GM21423 (cell line): ENCODE results near the gene GRIK1.

Experiments
- ATAC-seq: cut with Tn5 transposase; IDR thresholded peaks from one replicate; pipeline ENCODE4 v1.9.1; 2021; ENCODE audit warnings: mild to moderate bottlenecking, moderate library complexity; ENCODE audit not compliant: unreplicated experiment

Gene GRIK1

GRCh38 chr21:29550205-29550604 is 389.6 kb downstream of the GRIK1 start:
- no peak for ATAC-seq

GRCh38 chr21:29549614-29550013 is 390.2 kb downstream of the GRIK1 start:
- ATAC-seq = no peak

GRCh38 chr21:29547998-29548397 is 391.8 kb downstream of the GRIK1 start:
- ATAC-seq = no peak

- no peak for ATAC-seq
Observed at GRCh38 chr21:29546071-29546470, 393.7 kb downstream of the GRIK1 start.

GRCh38 chr21:29540289-29540688 is 399.5 kb downstream of the GRIK1 start:
- no peak for ATAC-seq

- no peak for ATAC-seq
Observed at GRCh38 chr21:29538115-29538514, 401.7 kb downstream of the GRIK1 start.

GRCh38 chr21:29534448-29534847 is 405.3 kb downstream of the GRIK1 start:
- ATAC-seq = no peak

GRCh38 chr21:29529139-29529538 is 410.7 kb downstream of the GRIK1 start:
- no peak for ATAC-seq

- ATAC-seq = no peak
Observed at GRCh38 chr21:29526545-29526944, 413.3 kb downstream of the GRIK1 start.

- ATAC-seq = no peak
Observed at GRCh38 chr21:29524055-29524454, 415.7 kb downstream of the GRIK1 start.

- no peak for ATAC-seq
Observed at GRCh38 chr21:29523646-29524045, 416.1 kb downstream of the GRIK1 start.

- ATAC-seq = no peak
Observed at GRCh38 chr21:29521872-29522271, 417.9 kb downstream of the GRIK1 start.

GRCh38 chr21:29520171-29520570 is 419.6 kb downstream of the GRIK1 start:
- ATAC-seq = no peak

- no peak for ATAC-seq
Observed at GRCh38 chr21:29514652-29515247, 425.0 kb downstream of the GRIK1 start.

- ATAC-seq = no peak
Observed at GRCh38 chr21:29513535-29513934, 426.3 kb downstream of the GRIK1 start.

- no peak for ATAC-seq
Observed at GRCh38 chr21:29511096-29511495, 428.7 kb downstream of the GRIK1 start.

GRCh38 chr21:29509121-29509520 is 430.7 kb downstream of the GRIK1 start:
- no peak for ATAC-seq

- ATAC-seq = no peak
Observed at GRCh38 chr21:29508301-29508700, 431.5 kb downstream of the GRIK1 start.

GRCh38 chr21:29506947-29507346 is 432.8 kb downstream of the GRIK1 start:
- ATAC-seq = no peak

- no peak for ATAC-seq
Observed at GRCh38 chr21:29506214-29506613, 433.6 kb downstream of the GRIK1 start.

- no peak for ATAC-seq
Observed at GRCh38 chr21:29504751-29505321, 435.0 kb downstream of the GRIK1 start.

GRCh38 chr21:29501451-29501850 is 438.3 kb downstream of the GRIK1 start:
- ATAC-seq = no peak

- no peak for ATAC-seq
Observed at GRCh38 chr21:29499734-29500343, 440.0 kb downstream of the GRIK1 start.
